CD8-positive, alpha-beta memory T cell (primary cell): ENCODE data around the gene RBM7. TPM values are rescaled to one million over a fixed set of nuclear protein-coding genes. Genes with fewer than 3 reads are reported as not detected.

Source experiments
- CTCF ChIA-PET: fragments of 350-600 bp; sonication (Branson Sonifier 250); formaldehyde crosslinking; loops from one replicate; lab custom pipeline; 2021; ENCODE audit warnings: antibody characterized with exemption; lab: Charles Lee
- POLR2A ChIA-PET: fragments of 350-600 bp; sonication (Branson Sonifier 250); formaldehyde crosslinking; loops from one replicate; lab custom pipeline; 2021; ENCODE audit warnings: antibody characterized with exemption; lab: Charles Lee
- DNase-seq, 5 donors: peaks; one replicate each; pipeline versions ENCODE4 v3.0.0 to v3.0.0-alpha.2; 2020 to 2022; ENCODE audit warnings: mixed read lengths in 1 of 5
- H3K27ac ChIP-seq: one replicate; pipeline ENCODE4 v1.7.0; 2013; ENCODE audit warnings: low read depth, mild to moderate bottlenecking, low read length, moderate library complexity
- H3K27me3 ChIP-seq: 2 replicates; pipeline ENCODE4 v1.7.0; 2013; ENCODE audit warnings: low read length, mild to moderate bottlenecking; ENCODE audit not compliant: insufficient read depth, poor library complexity, severe bottlenecking
- H3K36me3 ChIP-seq: 2 replicates; pipeline ENCODE4 v1.7.0; 2013; ENCODE audit warnings: mild to moderate bottlenecking, low read length, moderate library complexity; ENCODE audit not compliant: insufficient read depth
- H3K4me1 ChIP-seq: 2 replicates; pipeline ENCODE4 v1.7.0; 2013; ENCODE audit warnings: mild to moderate bottlenecking, low read length, moderate library complexity; ENCODE audit not compliant: insufficient read depth
- H3K4me3 ChIP-seq: 2 replicates; pipeline ENCODE4 v1.7.0; 2013; ENCODE audit warnings: mild to moderate bottlenecking, low read length
- H3K9me3 ChIP-seq: 2 replicates; pipeline ENCODE4 v1.7.0; 2013; ENCODE audit warnings: mild to moderate bottlenecking, low read length
- H3K27ac Mint-ChIP-seq, 8 donors: one replicate each; pipeline ENCODE4 v1.8.0; 2020 to 2021; ENCODE audit warnings: mixed read lengths in 8 of 8, mild to moderate bottlenecking in 6 of 8, inconsistent platforms in 3 of 8, moderate library complexity in 3 of 8
- H3K27me3 Mint-ChIP-seq, 2 donors: one replicate each; pipeline ENCODE4 v1.8.0; 2020 to 2021; ENCODE audit warnings: mixed read lengths in 2 of 2, mild to moderate bottlenecking in 1 of 2, moderate library complexity in 1 of 2
- H3K36me3 Mint-ChIP-seq, 3 donors: one replicate each; pipeline ENCODE4 v1.8.0; 2020 to 2021; ENCODE audit warnings: mixed read lengths in 3 of 3, inconsistent platforms in 1 of 3, mild to moderate bottlenecking in 1 of 3
- H3K4me1 Mint-ChIP-seq, 3 donors: one replicate each; pipeline ENCODE4 v1.8.0; 2020 to 2021; ENCODE audit warnings: mixed read lengths in 3 of 3, inconsistent platforms in 1 of 3, mild to moderate bottlenecking in 1 of 3
- H3K4me3 Mint-ChIP-seq, 7 donors: one replicate each; pipeline ENCODE4 v1.8.0; 2020 to 2021; ENCODE audit warnings: mixed read lengths in 7 of 7, mild to moderate bottlenecking in 6 of 7, moderate library complexity in 4 of 7, inconsistent platforms in 2 of 7
- H3K9me3 Mint-ChIP-seq, 5 donors: one replicate each; pipeline ENCODE4 v1.8.0; 2020 to 2022; ENCODE audit warnings: mixed read lengths in 5 of 5, mild to moderate bottlenecking in 3 of 5, moderate library complexity in 2 of 5, inconsistent platforms in 1 of 5
- polyA plus RNA-seq: library from polyadenylated mRNA; unstranded; fragments of 300-500 nt; fragmentation: Illumina TruSeq; gene quantifications from one replicate; pipeline ENCODE4 v1.2.3, GENCODE V29; 2021
- total RNA-seq, 2 experiments: library from RNA; stranded (reverse); gene quantifications; one replicate each; pipeline ENCODE4 v1.2.3, GENCODE V29; 2021

The RBM7 gene
- total and polyA plus RNA-seq, 3 experiments from 2014 or later, result 23.1 to 37.7 (median 35.7) TPM

GRCh38 chr11:114367244-114367957, 33.1 kb upstream of the RBM7 start:
- Histone ChIP-seq H3K27ac (no peak overlapping the region), H3K27me3 (no peaks in the 10 kb centered on the region), H3K4me1 (no peaks in the 10 kb centered on the region), H3K4me3 (no peak overlapping the region), H3K36me3 (no peaks in the 10 kb centered on the region), H3K9me3 (no peaks in the 10 kb centered on the region)
- CTCF ChIA-PET, result no interaction called here
- POLR2A ChIA-PET, result no interaction called here
- Mint-ChIP-seq H3K9me3 (no peaks in the 10 kb centered on the region), H3K27ac (no peak overlapping the region), H3K4me1 (no peaks in the 10 kb centered on the region), H3K4me3 (no peak overlapping the region), H3K36me3 (no peaks in the 10 kb centered on the region), H3K27me3 (peaks cover 10 to 57% of the 10 kb centered on the region in 2 donors)
- no peak for DNase-seq

GRCh38 chr11:114368918-114369680, 31.4 kb upstream of the RBM7 start:
- no peak for DNase-seq
- Histone ChIP-seq H3K36me3 (no peaks in the 10 kb centered on the region), H3K4me1 (no peaks in the 10 kb centered on the region), H3K9me3 (no peaks in the 10 kb centered on the region), H3K4me3 (no peak overlapping the region), H3K27me3 (no peaks in the 10 kb centered on the region), H3K27ac (no peak overlapping the region)
- POLR2A ChIA-PET, result no interaction called here
- Mint-ChIP-seq H3K4me1 (no peaks in the 10 kb centered on the region), H3K27me3 (peaks cover 11 to 51% of the 10 kb centered on the region in 2 donors), H3K4me3 (no peak overlapping the region), H3K27ac (no peak overlapping the region), H3K36me3 (no peaks in the 10 kb centered on the region), H3K9me3 (no peaks in the 10 kb centered on the region)
- CTCF ChIA-PET, result interaction anchor here (1.3 kb wide), 1 partner anchor 9 kb away, joined by 3 read pairs; no protein-coding TSS in a partner anchor

GRCh38 chr11:114375052-114375451, 25.4 kb upstream of the RBM7 start:
- Mint-ChIP-seq H3K4me3 (no peak overlapping the region), H3K27ac (no peak overlapping the region), H3K4me1 (no peaks in the 10 kb centered on the region), H3K27me3 (peaks cover 20 to 60% of the 10 kb centered on the region in 2 donors), H3K9me3 (no peaks in the 10 kb centered on the region), H3K36me3 (no peaks in the 10 kb centered on the region)
- no peak overlapping the region for H3K27ac ChIP-seq
- H3K36me3 ChIP-seq, result no peaks in the 10 kb centered on the region
- CTCF ChIA-PET, result no interaction called here
- POLR2A ChIA-PET, result no interaction called here
- H3K4me3 ChIP-seq, result no peak overlapping the region
- no peaks in the 10 kb centered on the region for H3K9me3 ChIP-seq
- no peaks in the 10 kb centered on the region for H3K4me1 ChIP-seq
- H3K27me3 ChIP-seq, result no peaks in the 10 kb centered on the region
- no peak for DNase-seq

GRCh38 chr11:114377612-114378267, 22.7 kb upstream of the RBM7 start:
- Mint-ChIP-seq H3K36me3 (peaks cover 0 to 6% (median 0%) of the 10 kb centered on the region in 3 donors), H3K27me3 (peaks cover 15 to 46% of the 10 kb centered on the region in 2 donors), H3K9me3 (peaks cover 0 to under 1% (median 0%) of the 10 kb centered on the region in 5 donors), H3K4me1 (no peaks in the 10 kb centered on the region), H3K27ac (no peak overlapping the region), H3K4me3 (no peak overlapping the region)
- H3K27me3 ChIP-seq, result no peaks in the 10 kb centered on the region
- H3K27ac ChIP-seq, result no peak overlapping the region
- CTCF ChIA-PET, result interaction anchor here (1.3 kb wide), 1 partner anchor 9 kb away, joined by 3 read pairs; no protein-coding TSS in a partner anchor
- no peak for DNase-seq
- H3K9me3 ChIP-seq, result no peaks in the 10 kb centered on the region
- no peaks in the 10 kb centered on the region for H3K4me1 ChIP-seq
- POLR2A ChIA-PET, result no interaction called here
- H3K4me3 ChIP-seq, result no peak overlapping the region
- no peaks in the 10 kb centered on the region for H3K36me3 ChIP-seq

GRCh38 chr11:114379394-114380069, 20.9 kb upstream of the RBM7 start:
- H3K27me3 Mint-ChIP-seq, result peaks cover 12 to 44% of the 10 kb centered on the region in 2 donors
- peaks cover 0 to 6% (median 3%) of the 10 kb centered on the region in 5 donors for H3K9me3 Mint-ChIP-seq
- no peak overlapping the region for H3K4me3 ChIP-seq
- no peak overlapping the region for H3K27ac ChIP-seq
- ChIA-PET CTCF (no interaction called here), POLR2A (no interaction called here)
- no peak overlapping the region for H3K27ac Mint-ChIP-seq
- no peaks in the 10 kb centered on the region for H3K36me3 ChIP-seq
- H3K9me3 ChIP-seq, result no peaks in the 10 kb centered on the region
- H3K4me3 Mint-ChIP-seq, result no peak overlapping the region
- H3K4me1 ChIP-seq, result no peaks in the 10 kb centered on the region
- no peaks in the 10 kb centered on the region for H3K27me3 ChIP-seq
- H3K36me3 Mint-ChIP-seq, result peaks cover 0 to 17% (median 0%) of the 10 kb centered on the region in 3 donors
- no peaks in the 10 kb centered on the region for H3K4me1 Mint-ChIP-seq
- no peak for DNase-seq

GRCh38 chr11:114382509-114382908, 18.0 kb upstream of the RBM7 start:
- Histone ChIP-seq H3K4me3 (no peak overlapping the region), H3K27me3 (no peaks in the 10 kb centered on the region), H3K36me3 (no peaks in the 10 kb centered on the region), H3K27ac (no peak overlapping the region), H3K9me3 (no peaks in the 10 kb centered on the region), H3K4me1 (no peaks in the 10 kb centered on the region)
- ChIA-PET CTCF (interaction anchor here (1.1 kb wide), 1 partner anchor 36 kb away, joined by 4 read pairs; no protein-coding TSS in a partner anchor), POLR2A (no interaction called here)
- Mint-ChIP-seq H3K27me3 (peaks cover 11 to 41% of the 10 kb centered on the region in 2 donors), H3K27ac (no peak overlapping the region), H3K9me3 (peaks cover 0 to 6% (median 3%) of the 10 kb centered on the region in 5 donors), H3K36me3 (peaks cover 0 to 22% (median 0%) of the 10 kb centered on the region in 3 donors), H3K4me1 (no peaks in the 10 kb centered on the region), H3K4me3 (no peak overlapping the region)
- no peak for DNase-seq

- Mint-ChIP-seq H3K27ac (no peak overlapping the region), H3K4me1 (no peaks in the 10 kb centered on the region), H3K9me3 (peaks cover 0 to 6% (median 3%) of the 10 kb centered on the region in 5 donors), H3K36me3 (peaks cover 0 to 22% (median 0%) of the 10 kb centered on the region in 3 donors), H3K4me3 (no peak overlapping the region), H3K27me3 (peaks cover 7 to 37% of the 10 kb centered on the region in 2 donors)
- CTCF ChIA-PET, result no interaction called here
- POLR2A ChIA-PET, result no interaction called here
- Histone ChIP-seq H3K27ac (no peak overlapping the region), H3K4me1 (no peaks in the 10 kb centered on the region), H3K4me3 (no peak overlapping the region), H3K9me3 (no peaks in the 10 kb centered on the region), H3K27me3 (no peaks in the 10 kb centered on the region), H3K36me3 (no peaks in the 10 kb centered on the region)
- no peak for DNase-seq
Observed at GRCh38 chr11:114384487-114384886, 16.0 kb upstream of the RBM7 start.
